Effector memory CD4-positive, alpha-beta T cell (primary cell): ENCODE results near the gene BABAM2.

ENCODE experiments used
- DNase-seq, 3 donors: peaks; one replicate each; pipeline ENCODE4 v3.0.0-alpha.2; 2020
- H3K27ac ChIP-seq: 2 replicates; pipeline ENCODE4 v1.7.0; 2013; ENCODE audit warnings: mild to moderate bottlenecking, low read length, moderate library complexity; ENCODE audit not compliant: insufficient read depth, poor library complexity, severe bottlenecking
- H3K27me3 ChIP-seq: replicated peaks from 2 replicates; pipeline ENCODE4 v1.7.0; 2013; ENCODE audit warnings: mild to moderate bottlenecking, low read length; ENCODE audit not compliant: insufficient read depth, control insufficient read depth, poor library complexity, severe bottlenecking
- H3K36me3 ChIP-seq: 2 replicates; pipeline ENCODE4 v1.7.0; 2013; ENCODE audit warnings: mild to moderate bottlenecking, low read length, moderate library complexity; ENCODE audit not compliant: control insufficient read depth, insufficient read depth
- H3K4me1 ChIP-seq: 2 replicates; pipeline ENCODE4 v1.7.0; 2013; ENCODE audit warnings: low read length, mild to moderate bottlenecking; ENCODE audit not compliant: control insufficient read depth, insufficient read depth, poor library complexity, severe bottlenecking
- H3K4me3 ChIP-seq: 2 replicates; pipeline ENCODE4 v1.7.0; 2013; ENCODE audit warnings: low read length, low read depth, mild to moderate bottlenecking; ENCODE audit not compliant: insufficient read depth, poor library complexity, severe bottlenecking
- H3K9me3 ChIP-seq: 2 replicates; pipeline ENCODE4 v1.7.0; 2013; ENCODE audit warnings: mild to moderate bottlenecking, low read length, moderate library complexity; ENCODE audit not compliant: control insufficient read depth
- total RNA-seq, 3 donors: gene quantifications; one replicate each; lab custom pipeline; 2026; lab: John Stamatoyannopoulos, UW

The BABAM2 gene
- 17.1 to 24.8 (median 24.0) reads per million in 3 donors for total RNA-seq

DNA sequence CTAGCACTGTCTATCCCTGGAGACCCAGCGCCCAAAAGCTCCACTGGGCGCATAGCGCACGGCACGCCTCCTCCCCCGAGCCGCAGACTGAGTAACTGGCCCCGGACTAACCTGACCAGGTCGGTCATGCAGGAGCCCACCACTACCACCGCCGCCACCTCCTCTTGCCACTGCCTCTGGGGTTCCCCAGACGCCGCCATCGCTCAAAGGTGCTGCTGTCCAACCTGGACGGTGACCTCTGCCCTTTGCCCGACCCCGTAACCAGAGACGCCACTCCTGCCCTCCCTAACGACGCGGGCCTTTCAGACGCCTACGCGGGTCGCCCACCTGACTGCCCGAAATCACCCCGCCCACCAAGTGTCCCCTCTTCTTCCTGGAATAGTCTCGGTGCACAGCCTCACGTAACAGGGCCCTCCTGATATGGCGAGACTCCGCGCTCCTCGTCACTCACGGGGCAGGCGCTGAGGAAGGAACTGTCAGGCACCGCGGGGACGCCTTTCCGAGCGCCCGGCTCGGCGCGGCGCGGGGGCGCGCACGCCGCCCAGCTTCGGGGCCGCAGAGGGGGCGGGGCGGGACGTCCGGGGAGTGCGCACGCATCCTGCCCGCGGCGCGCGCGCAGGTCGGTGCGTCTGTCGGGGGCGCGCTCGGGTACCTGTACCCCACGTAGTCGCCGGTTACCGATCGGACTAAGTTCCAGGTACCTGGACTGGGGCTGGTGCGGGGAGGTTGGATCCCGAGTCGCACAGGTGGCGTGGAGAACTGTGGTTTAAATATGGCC, at the start of gene BABAM2, which contains the start of gene RBKS:
BABAM2 (plus strand) TSS at position 584 of the 778 bp plus-strand sequence. CDS start 3,828 bp downstream, outside the sequence.
RBKS (minus strand) TSS at position 242 of the 778 bp plus-strand sequence; CDS start at position 200, 42 bp downstream.
- H3K4me1 ChIP-seq = peaks cover 19% of the 10 kb centered on the region
- peak within 1 kb of the TSS; percentile 61 for H3K4me3 ChIP-seq
- H3K9me3 ChIP-seq = no peaks in the 10 kb centered on the region
- H3K27ac ChIP-seq = peak within 1 kb of the TSS; percentile 98
- no peaks in the 10 kb centered on the region for H3K27me3 ChIP-seq
- H3K36me3 ChIP-seq = peaks cover under 1% of the 10 kb centered on the region
- peak; percentile 82 to 85 (median 85) for DNase-seq

GRCh38 chr2:27842894-27843293, 47.6 kb upstream of the BABAM2 start:
- H3K36me3 ChIP-seq = no peaks in the 10 kb centered on the region
- no peak overlapping the region for H3K4me3 ChIP-seq

GRCh38 chr2:27843992-27844391, 46.5 kb upstream of the BABAM2 start:
- H3K4me1 ChIP-seq = no peaks in the 10 kb centered on the region
- no peak overlapping the region for H3K27ac ChIP-seq
- H3K4me3 ChIP-seq = no peak overlapping the region
- DNase-seq = no peak
- H3K27me3 ChIP-seq = no peaks in the 10 kb centered on the region
- no peaks in the 10 kb centered on the region for H3K9me3 ChIP-seq
- H3K36me3 ChIP-seq = no peaks in the 10 kb centered on the region

More at GRCh38 chr2:27842894-27843293, 47.6 kb upstream of the BABAM2 start:
- Histone ChIP-seq H3K27ac (no peak overlapping the region), H3K9me3 (no peaks in the 10 kb centered on the region), H3K4me1 (no peaks in the 10 kb centered on the region), H3K27me3 (no peaks in the 10 kb centered on the region)
- no peak for DNase-seq

- no peaks in the 10 kb centered on the region for H3K4me1 ChIP-seq
- H3K9me3 ChIP-seq = no peaks in the 10 kb centered on the region
- H3K27ac ChIP-seq = no peak overlapping the region
- no peaks in the 10 kb centered on the region for H3K27me3 ChIP-seq
- no peak for DNase-seq
- no peak overlapping the region for H3K4me3 ChIP-seq
- H3K36me3 ChIP-seq = no peaks in the 10 kb centered on the region
These were observed 45.7 kb upstream of the BABAM2 start for GRCh38 chr2:27844821-27845255.

- Histone ChIP-seq H3K27me3 (no peaks in the 10 kb centered on the region), H3K9me3 (no peaks in the 10 kb centered on the region), H3K27ac (no peak overlapping the region)
These were observed 43.2 kb upstream of the BABAM2 start for GRCh38 chr2:27847333-27847732.

GRCh38 chr2:27849558-27850205, 40.8 kb upstream of the BABAM2 start:
- Histone ChIP-seq H3K4me3 (no peak overlapping the region), H3K27ac (no peak overlapping the region), H3K9me3 (no peaks in the 10 kb centered on the region), H3K36me3 (no peaks in the 10 kb centered on the region), H3K27me3 (no peaks in the 10 kb centered on the region), H3K4me1 (no peaks in the 10 kb centered on the region)
- no peak for DNase-seq

More at GRCh38 chr2:27847333-27847732, 43.2 kb upstream of the BABAM2 start:
- H3K4me3 ChIP-seq = no peak overlapping the region
- H3K36me3 ChIP-seq = no peaks in the 10 kb centered on the region
- DNase-seq = no peak
- no peaks in the 10 kb centered on the region for H3K4me1 ChIP-seq

- no peak overlapping the region for H3K27ac ChIP-seq
- H3K9me3 ChIP-seq = no peaks in the 10 kb centered on the region
- H3K4me3 ChIP-seq = no peak overlapping the region
- H3K36me3 ChIP-seq = no peaks in the 10 kb centered on the region
- no peak for DNase-seq
- no peaks in the 10 kb centered on the region for H3K4me1 ChIP-seq
- H3K27me3 ChIP-seq = no peaks in the 10 kb centered on the region
These were observed 37.8 kb upstream of the BABAM2 start for GRCh38 chr2:27852691-27853090.

GRCh38 chr2:27854229-27854862, 36.2 kb upstream of the BABAM2 start:
- Histone ChIP-seq H3K36me3 (no peaks in the 10 kb centered on the region), H3K27me3 (no peaks in the 10 kb centered on the region), H3K27ac (no peak overlapping the region), H3K4me1 (no peaks in the 10 kb centered on the region), H3K9me3 (no peaks in the 10 kb centered on the region), H3K4me3 (no peak overlapping the region)
- no peak for DNase-seq

- Histone ChIP-seq H3K27ac (no peak overlapping the region), H3K4me1 (no peaks in the 10 kb centered on the region), H3K36me3 (no peaks in the 10 kb centered on the region), H3K9me3 (no peaks in the 10 kb centered on the region), H3K27me3 (no peaks in the 10 kb centered on the region), H3K4me3 (no peak overlapping the region)
- DNase-seq = no peak
These were observed 35.1 kb upstream of the BABAM2 start for GRCh38 chr2:27855476-27855875.
